CD14-positive monocyte (primary cell): ENCODE measurements around the gene HDAC8. TPM values are rescaled to one million over a fixed set of nuclear protein-coding genes. Genes with fewer than 3 reads are reported as not detected.

ENCODE experiments used
- DNase-seq, 3 donors: peaks; one replicate each; pipeline ENCODE4 v3.0.0-alpha.2; 2011 to 2022
- H2AFZ ChIP-seq: 2 replicates; pipeline ENCODE4 v1.6.0; 2012; ENCODE audit warnings: mild to moderate bottlenecking, low read depth, low read length, inconsistent platforms; ENCODE audit not compliant: insufficient read depth, poor library complexity, severe bottlenecking
- H3K27ac ChIP-seq, 2 donors: 1 replicate in 1 of 2; 2 replicates in 1 of 2; pipeline ENCODE4 v1.5.1; 2012 to 2013; ENCODE audit warnings: low read length in 2 of 2, control low read depth in 1 of 2, inconsistent platforms in 1 of 2, low read depth in 1 of 2, mild to moderate bottlenecking in 1 of 2
- H3K27me3 ChIP-seq, 2 donors: one replicate each; pipeline versions ENCODE4 v1.6.0 to v1.6.1; 2011 to 2013; ENCODE audit warnings: low read length in 2 of 2; ENCODE audit not compliant: control insufficient read depth in 2 of 2, insufficient read depth in 2 of 2
- H3K36me3 ChIP-seq, 2 donors: replicated peaks in 1 of 2; 1 replicate in 1 of 2; 2 replicates in 1 of 2; pipeline versions ENCODE4 v1.5.1 to v1.6.1; 2012 to 2013; ENCODE audit warnings: low read length in 2 of 2, control low read depth in 1 of 2, inconsistent platforms in 1 of 2, mild to moderate bottlenecking in 1 of 2; ENCODE audit not compliant: insufficient read depth in 2 of 2, control insufficient read depth in 1 of 2
- H3K4me1 ChIP-seq, 2 donors: 1 replicate in 1 of 2; 2 replicates in 1 of 2; pipeline versions ENCODE4 v1.5.1 to v1.6.1; 2012 to 2013; ENCODE audit warnings: low read length in 2 of 2, control low read depth in 1 of 2, inconsistent platforms in 1 of 2, mild to moderate bottlenecking in 1 of 2, moderate library complexity in 1 of 2; ENCODE audit not compliant: insufficient read depth in 2 of 2, control insufficient read depth in 1 of 2
- H3K4me2 ChIP-seq: replicated peaks from 2 replicates; pipeline ENCODE3; 2012; ENCODE audit warnings: low read length, moderate library complexity, mild to moderate bottlenecking; ENCODE audit not compliant: poor library complexity, severe bottlenecking; ENCODE audit errors: extremely low read depth
- H3K4me3 ChIP-seq, 3 experiments: fragments of 200-600 bp in 1 of 3; sonication (generic) in 1 of 3; replicated peaks in 1 of 3; 1 replicate in 2 of 3; 2 replicates in 1 of 3; pipeline ENCODE4 v1.5.1; 2011 to 2013; ENCODE audit warnings: low read length in 3 of 3, mild to moderate bottlenecking in 3 of 3, control low read depth in 2 of 3, low read depth in 2 of 3, inconsistent platforms in 1 of 3, moderate library complexity in 1 of 3
- H3K79me2 ChIP-seq: 2 replicates; pipeline ENCODE4 v1.6.0; 2012; ENCODE audit warnings: mild to moderate bottlenecking, control low read depth, inconsistent platforms, low read length, moderate library complexity; ENCODE audit not compliant: insufficient read depth
- H3K9ac ChIP-seq: 2 replicates; pipeline ENCODE4 v1.6.0; 2017; ENCODE audit warnings: low read length, mild to moderate bottlenecking; ENCODE audit not compliant: insufficient read depth, poor library complexity, severe bottlenecking
- H3K9me3 ChIP-seq, 2 donors: replicated peaks in 1 of 2; 1 replicate in 1 of 2; 2 replicates in 1 of 2; pipeline versions ENCODE4 v1.5.1 to v1.6.1; 2012 to 2013; ENCODE audit warnings: low read length in 2 of 2, control low read depth in 1 of 2; ENCODE audit not compliant: control insufficient read depth in 1 of 2, insufficient read depth in 1 of 2
- H4K20me1 ChIP-seq: 2 replicates; pipeline ENCODE4 v1.6.0; 2012; ENCODE audit warnings: mild to moderate bottlenecking, low read length, control low read depth, moderate library complexity; ENCODE audit not compliant: insufficient read depth
- H3K27ac Mint-ChIP-seq, 7 donors: one replicate each; pipeline ENCODE4 v1.8.0; 2020; ENCODE audit warnings: mild to moderate bottlenecking in 7 of 7, mixed read lengths in 7 of 7, moderate library complexity in 6 of 7, inconsistent platforms in 2 of 7
- H3K27me3 Mint-ChIP-seq, 3 donors: one replicate each; pipeline ENCODE4 v1.8.0; 2021 to 2022; ENCODE audit warnings: low read depth in 3 of 3, mild to moderate bottlenecking in 3 of 3, mixed read lengths in 3 of 3, moderate library complexity in 3 of 3, inconsistent platforms in 1 of 3
- H3K36me3 Mint-ChIP-seq, 2 donors: one replicate each; pipeline ENCODE4 v1.8.0; 2020; ENCODE audit warnings: mixed read lengths in 2 of 2, inconsistent platforms in 1 of 2, mild to moderate bottlenecking in 1 of 2
- H3K4me1 Mint-ChIP-seq: one replicate; pipeline ENCODE4 v1.8.0; 2020; ENCODE audit warnings: mild to moderate bottlenecking, mixed read lengths
- H3K4me3 Mint-ChIP-seq, 2 donors: one replicate each; pipeline ENCODE4 v1.8.0; 2020; ENCODE audit warnings: mild to moderate bottlenecking in 2 of 2, mixed read lengths in 2 of 2, moderate library complexity in 1 of 2
- H3K9me3 Mint-ChIP-seq, 7 donors: one replicate each; pipeline ENCODE4 v1.8.0; 2020 to 2022; ENCODE audit warnings: mixed read lengths in 7 of 7, mild to moderate bottlenecking in 6 of 7, moderate library complexity in 6 of 7, inconsistent platforms in 2 of 7
- WGBS: methylation state at CpG from one replicate; pipeline ENCODE4 v1.1.5; 2013; ENCODE audit warnings: missing lambda C conversion rate; ENCODE audit not compliant: insufficient coverage; 5-methylcytosine and 5-hydroxymethylcytosine counted together
- intact Hi-C, 2 donors: fragments of 100-400 bp; cut with micrococcal nuclease; formaldehyde crosslinking; loops; one replicate each; pipeline versions ENCODE4 v1.15.0 to v1.15.1; 2023
- polyA plus RNA-seq, 3 donors: library from polyadenylated mRNA; depleted of rRNA in 1 of 3; unstranded in 2 of 3; stranded (reverse) in 1 of 3; fragments of 300-500 nt in 2 of 3; fragments of >200 nt in 1 of 3; fragmentation: Illumina TruSeq in 2 of 3; gene quantifications; 1 replicate in 2 of 3; 2 replicates in 1 of 3; pipeline ENCODE4 v1.2.3, GENCODE V29; 2012 to 2021
- TF ChIP-seq, protein P1 (sequence below): fragments of 200-600 bp; IDR thresholded peaks from one replicate; pipeline ENCODE4 v1.8.0; 2022; ENCODE audit warnings: antibody characterized with exemption, mild to moderate bottlenecking

HDAC8 gene
- polyA plus RNA-seq, 3 donors, result 14.3 to 22.9 (median 20.5) TPM

DNA sequence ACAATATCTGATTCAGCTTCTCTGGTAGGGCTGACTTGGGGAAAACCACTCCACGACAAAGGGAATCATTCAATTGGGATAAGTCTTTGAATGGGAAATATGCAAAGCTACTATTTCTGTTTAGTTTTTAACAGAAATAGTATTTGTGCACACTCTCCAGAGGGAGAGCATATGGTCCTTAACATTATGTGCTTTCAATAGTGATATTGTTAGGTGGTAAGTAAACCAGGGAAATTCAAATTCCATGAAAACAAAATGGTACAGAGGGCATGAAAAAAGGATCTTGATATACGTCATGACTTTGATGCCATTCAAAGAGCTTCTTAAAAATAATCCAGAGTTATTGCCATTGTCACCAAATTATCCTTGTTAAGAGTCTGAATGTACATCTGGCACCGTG, 219.9 kb downstream of the HDAC8 start:
- H3K4me1 Mint-ChIP-seq, result no peaks in the 10 kb centered on the region
- H3K27me3 Mint-ChIP-seq, result peaks cover 0 to 17% (median 0%) of the 10 kb centered on the region in 3 donors
- no peaks in the 10 kb centered on the region for H3K79me2 ChIP-seq
- no peak overlapping the region for H2AFZ ChIP-seq
- H3K27ac Mint-ChIP-seq, result no peak overlapping the region
- intact Hi-C loops, result no loop called here
- no peak overlapping the region for H3K4me3 ChIP-seq
- peaks cover 8 to 36% of the 10 kb centered on the region in 2 donors for H3K36me3 ChIP-seq
- H3K9ac ChIP-seq, result no peak overlapping the region
- DNase-seq, result no peak
- H3K9me3 Mint-ChIP-seq, result peaks cover 0 to 1% (median 0%) of the 10 kb centered on the region in 7 donors
- no peak overlapping the region for H3K27ac ChIP-seq
- H3K4me3 Mint-ChIP-seq, result no peak overlapping the region
- H3K4me1 ChIP-seq, result no peaks in the 10 kb centered on the region
- TF ChIP-seq, protein P1, sequence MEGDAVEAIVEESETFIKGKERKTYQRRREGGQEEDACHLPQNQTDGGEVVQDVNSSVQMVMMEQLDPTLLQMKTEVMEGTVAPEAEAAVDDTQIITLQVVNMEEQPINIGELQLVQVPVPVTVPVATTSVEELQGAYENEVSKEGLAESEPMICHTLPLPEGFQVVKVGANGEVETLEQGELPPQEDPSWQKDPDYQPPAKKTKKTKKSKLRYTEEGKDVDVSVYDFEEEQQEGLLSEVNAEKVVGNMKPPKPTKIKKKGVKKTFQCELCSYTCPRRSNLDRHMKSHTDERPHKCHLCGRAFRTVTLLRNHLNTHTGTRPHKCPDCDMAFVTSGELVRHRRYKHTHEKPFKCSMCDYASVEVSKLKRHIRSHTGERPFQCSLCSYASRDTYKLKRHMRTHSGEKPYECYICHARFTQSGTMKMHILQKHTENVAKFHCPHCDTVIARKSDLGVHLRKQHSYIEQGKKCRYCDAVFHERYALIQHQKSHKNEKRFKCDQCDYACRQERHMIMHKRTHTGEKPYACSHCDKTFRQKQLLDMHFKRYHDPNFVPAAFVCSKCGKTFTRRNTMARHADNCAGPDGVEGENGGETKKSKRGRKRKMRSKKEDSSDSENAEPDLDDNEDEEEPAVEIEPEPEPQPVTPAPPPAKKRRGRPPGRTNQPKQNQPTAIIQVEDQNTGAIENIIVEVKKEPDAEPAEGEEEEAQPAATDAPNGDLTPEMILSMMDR, result no peak
- no peaks in the 10 kb centered on the region for H4K20me1 ChIP-seq
- H3K4me2 ChIP-seq, result no peak overlapping the region
- H3K9me3 ChIP-seq, result no peaks in the 10 kb centered on the region
- peaks cover 0 to 2% of the 10 kb centered on the region in 2 donors for H3K27me3 ChIP-seq
- WGBS, result no CpG with 5 or more reads among the region's 3 CpGs
- peaks cover 15 to 25% of the 10 kb centered on the region in 2 donors for H3K36me3 Mint-ChIP-seq

DNA sequence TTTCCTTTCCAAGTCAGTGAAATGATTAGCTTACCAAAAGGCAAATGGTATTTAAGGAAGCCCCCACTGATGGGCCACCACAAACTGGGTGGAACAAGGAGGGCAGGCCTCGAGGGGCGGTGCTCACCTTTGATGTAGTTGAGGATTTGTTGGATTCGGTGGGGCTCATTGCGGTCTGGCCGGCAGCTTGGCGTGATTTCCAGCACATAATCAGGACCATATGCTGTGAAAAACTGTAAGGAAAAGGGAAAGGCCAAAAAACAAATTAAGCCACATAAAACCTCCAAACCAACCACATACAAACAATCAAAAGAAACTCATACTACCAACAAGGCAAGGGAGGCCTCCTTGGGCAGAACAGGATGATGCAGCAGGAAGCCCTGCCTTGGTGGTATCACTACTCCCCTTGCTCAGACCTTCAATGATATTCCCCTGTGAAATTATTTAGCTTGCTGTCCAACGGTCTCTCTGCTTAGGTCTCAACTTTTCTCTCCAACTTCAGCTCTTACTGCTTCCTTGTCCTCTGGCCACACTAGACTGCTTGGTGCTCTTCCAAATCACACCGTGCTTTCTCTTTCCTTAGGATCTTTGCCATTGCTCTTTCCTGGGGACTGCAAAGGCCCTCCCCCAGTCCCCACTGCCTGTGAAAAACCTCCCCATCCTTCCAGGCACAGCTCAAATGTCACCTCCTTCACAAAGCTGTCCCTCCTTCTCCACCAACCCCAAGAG, 220.9 kb downstream of the HDAC8 start:
- WGBS, result 100% methylated on average over 1 of the region's 8 CpGs
- Mint-ChIP-seq H3K9me3 (peaks cover 0 to 2% (median 0%) of the 10 kb centered on the region in 7 donors), H3K4me3 (no peak overlapping the region), H3K27ac (peak overlapping the region in 1 of 7 donors; percentile 46), H3K4me1 (no peaks in the 10 kb centered on the region), H3K27me3 (peaks cover 0 to 15% (median 0%) of the 10 kb centered on the region in 3 donors), H3K36me3 (peaks cover 15 to 27% of the 10 kb centered on the region in 2 donors)
- Histone ChIP-seq H3K27me3 (peaks cover 0 to 2% of the 10 kb centered on the region in 2 donors), H3K4me2 (no peak overlapping the region), H2AFZ (no peak overlapping the region), H3K9ac (no peak overlapping the region), H4K20me1 (no peaks in the 10 kb centered on the region), H3K36me3 (peaks cover 8 to 37% of the 10 kb centered on the region in 2 donors), H3K4me3 (no peak overlapping the region), H3K27ac (no peak overlapping the region), H3K79me2 (no peaks in the 10 kb centered on the region), H3K4me1 (no peaks in the 10 kb centered on the region), H3K9me3 (no peaks in the 10 kb centered on the region)
- TF ChIP-seq, protein P1, result no peak
- intact Hi-C loops, result no loop called here
- DNase-seq, result no peak
